GM19099 (cell line): ENCODE measurements around the gene EXOC3L1.

Experiments used
- POLR2A ChIP-seq: IDR thresholded peaks from 3 replicates; pipeline ENCODE4 v1.6.1; 2011; ENCODE audit warnings: low read depth; ENCODE audit not compliant: insufficient read length; ENCODE audit errors: extremely low read depth

Gene EXOC3L1

GRCh38 chr16:67169011-67169451 is 20.9 kb downstream of the EXOC3L1 start:
- TF ChIP-seq POLR2A = no peak

GRCh38 chr16:67167588-67167987 is 22.3 kb downstream of the EXOC3L1 start:
- TF ChIP-seq POLR2A = no peak

- TF ChIP-seq POLR2A = no peak
Measured at GRCh38 chr16:67166598-67167168, 23.3 kb downstream of the EXOC3L1 start.

GRCh38 chr16:67166110-67166547 is 23.8 kb downstream of the EXOC3L1 start:
- no peak for TF ChIP-seq POLR2A

- no peak for TF ChIP-seq POLR2A
Measured at GRCh38 chr16:67165121-67166078, 24.5 kb downstream of the EXOC3L1 start.

- no peak for TF ChIP-seq POLR2A
Measured at GRCh38 chr16:67164599-67165061, 25.3 kb downstream of the EXOC3L1 start, which contains the start of gene HSF4. Gene HSF4 (plus strand): TSS chr16:67164745. CDS start chr16:67164812, 67 bp downstream.

GRCh38 chr16:67163999-67164558 is 25.9 kb downstream of the EXOC3L1 start:
- no peak for TF ChIP-seq POLR2A

GRCh38 chr16:67163164-67163998 is 26.6 kb downstream of the EXOC3L1 start:
- no peak for TF ChIP-seq POLR2A

GRCh38 chr16:67162506-67163163 is 27.3 kb downstream of the EXOC3L1 start:
- TF ChIP-seq POLR2A = no peak

GRCh38 chr16:67161595-67162058 is 28.3 kb downstream of the EXOC3L1 start:
- TF ChIP-seq POLR2A = no peak

GRCh38 chr16:67158637-67159600 is 31.0 kb downstream of the EXOC3L1 start:
- peak; percentile 48 for TF ChIP-seq POLR2A

- TF ChIP-seq POLR2A = no peak
Measured at GRCh38 chr16:67157892-67158635, 31.9 kb downstream of the EXOC3L1 start.
